Lung microvascular endothelial cell (primary cell): ENCODE results near the gene HTR3E. TPM values are rescaled to one million over a fixed set of nuclear protein-coding genes. Genes with fewer than 3 reads are reported as not detected.

Experiments used
- DNase-seq, 2 donors: peaks; one replicate each; pipeline versions ENCODE4 v3.0.0 to v3.0.0-alpha.2; 2010; ENCODE audit warnings: low read depth in 2 of 2
- total RNA-seq: library from RNA; depleted of rRNA; stranded (reverse); fragments of >200 nt; gene quantifications from 2 replicates; pipeline ENCODE4 v1.2.1, GENCODE V29; 2014

Gene HTR3E
- total RNA-seq, 1 donor from 2014 or later, result not detected

- DNase-seq, result peak; percentile 12 to 14
These were observed 59.0 kb downstream of the HTR3E start for GRCh38 chr3:184155644-184156521.

DNA sequence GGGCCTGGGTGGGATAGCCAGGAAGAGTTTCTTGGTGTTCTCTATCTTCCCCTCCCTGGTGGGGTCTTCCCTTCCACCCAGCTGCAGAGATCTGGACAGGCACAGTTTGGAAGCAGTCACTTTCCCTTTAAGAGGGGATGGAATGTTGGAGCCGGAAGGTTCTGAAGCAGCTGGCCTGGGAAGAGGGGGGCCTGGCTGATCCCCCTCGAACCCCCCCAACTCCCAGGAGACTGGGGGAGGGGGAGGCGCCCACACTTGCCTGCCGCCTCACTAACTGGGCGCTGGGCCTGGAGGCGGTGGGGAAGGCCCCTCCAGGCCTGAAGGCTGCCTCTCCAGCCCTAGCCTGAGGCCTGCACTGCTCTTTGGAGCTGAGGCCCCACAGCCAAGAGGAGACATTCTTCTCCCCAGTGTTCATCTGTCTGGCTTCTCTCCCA, 59.7 kb downstream of the HTR3E start:
- peak; percentile 29 to 42 for DNase-seq

Other genes with a start within 250 kb of the HTR3E start
- gene PARL, start 212.2 kb upstream of the HTR3E start, total RNA-seq, result 27.6 and 30.5 TPM in 2 replicates
- 8.9 and 10.9 TPM in 2 replicates for gene ABCC5, start 79.2 kb upstream of the HTR3E start, total RNA-seq
- not detected in 2 replicates for gene HTR3D, start 65.3 kb upstream of the HTR3E start, total RNA-seq
- not detected in 2 replicates for gene HTR3C, start 44.0 kb upstream of the HTR3E start, total RNA-seq
- 25.9 and 34.3 TPM in 2 replicates for gene EIF2B5, start 38.3 kb downstream of the HTR3E start, total RNA-seq
- 15.0 and 19.8 TPM in 2 replicates for gene DVL3, start 58.3 kb downstream of the HTR3E start, total RNA-seq
- 442 and 454 TPM in 2 replicates for gene AP2M1, start 77.8 kb downstream of the HTR3E start, total RNA-seq
- 42.7 and 57.5 TPM in 2 replicates for gene ABCF3, start 89.1 kb downstream of the HTR3E start, total RNA-seq
- under 0.01 TPM in 1 of 2 replicates, not detected in the other for gene VWA5B2, start 132.5 kb downstream of the HTR3E start, total RNA-seq
- 15.5 and 20.4 TPM in 2 replicates for gene ALG3, start 151.9 kb downstream of the HTR3E start, total RNA-seq
- gene EEF1AKMT4, start 152.6 kb downstream of the HTR3E start, total RNA-seq, result 3.5 and 3.6 TPM in 2 replicates
- gene CAMK2N2, start 164.5 kb downstream of the HTR3E start, total RNA-seq, result not detected in 2 replicates
- gene ECE2, start 179.0 kb downstream of the HTR3E start, total RNA-seq, result not detected in 2 replicates
- gene PSMD2, start 202.2 kb downstream of the HTR3E start, total RNA-seq, result 310 and 389 TPM in 2 replicates
- gene EIF4G1, start 217.5 kb downstream of the HTR3E start, total RNA-seq, result 200 and 237 TPM in 2 replicates
- gene FAM131A, start 240.5 kb downstream of the HTR3E start, total RNA-seq, result 19.0 and 39.9 TPM in 2 replicates